Measurements from ENCODE around the gene RNPEPL1.
A peak's percentile ranks its signal among the peaks of the same experiment; 100 is the strongest.
"Not testable (repeated sequence)": the region's sequence is repeated elsewhere in the genome, so short reads cannot be mapped to it uniquely, and the experiment has no call there.

The RNPEPL1 gene

GRCh38 chr2:240528406-240529040 lies 39.8 kb upstream of the RNPEPL1 start:
- ChIA-PET POLR2A (no interaction called here), CTCF (interaction anchor here (2.1 kb wide), 1 partner anchor 15 kb away, joined by 13 read pairs; no protein-coding TSS in a partner anchor)
- peak; percentile 17 for DNase-seq (ENCODE audit: extremely low spot score)
- no peak for TF ChIP-seq CTCF (IDR thresholded peaks at IDR 0.05; ENCODE audit: control extremely low read depth, extremely low read depth, low read depth, missing control alignments)

GRCh38 chr2:240529344-240529999 lies 38.8 kb upstream of the RNPEPL1 start:
- POLR2A ChIA-PET: no interaction called here
- CTCF ChIA-PET: interaction anchor here (2.1 kb wide), 1 partner anchor 16 kb away, joined by 13 read pairs; no protein-coding TSS in a partner anchor

GRCh38 chr2:240530181-240530580 lies 38.1 kb upstream of the RNPEPL1 start:
- TF ChIP-seq CTCF (IDR thresholded peaks at IDR 0.05; ENCODE audit: control extremely low read depth, extremely low read depth, low read depth, missing control alignments): no peak
- no peak for DNase-seq (ENCODE audit: extremely low spot score)
- POLR2A ChIA-PET: no interaction called here
- CTCF ChIA-PET: interaction anchor here (4.2 kb wide), 1 partner anchor 16 kb away, joined by 14 read pairs; no protein-coding TSS in a partner anchor

More at GRCh38 chr2:240529344-240529999, 38.8 kb upstream of the RNPEPL1 start:
- DNase-seq (ENCODE audit: extremely low spot score): no peak
- no peak for TF ChIP-seq CTCF (IDR thresholded peaks at IDR 0.05; ENCODE audit: control extremely low read depth, extremely low read depth, low read depth, missing control alignments)

- ChIA-PET CTCF (interaction anchor here (4.2 kb wide), 1 partner anchor 17 kb away, joined by 14 read pairs; no protein-coding TSS in a partner anchor), POLR2A (no interaction called here)
- TF ChIP-seq CTCF (IDR thresholded peaks at IDR 0.05; ENCODE audit: control extremely low read depth, extremely low read depth, low read depth, missing control alignments): no peak
- DNase-seq (ENCODE audit: extremely low spot score): no peak
Observed at GRCh38 chr2:240531038-240531437, 37.2 kb upstream of the RNPEPL1 start.

- ChIA-PET POLR2A (no interaction called here), CTCF (interaction anchor here (1.3 to 4.2 kb wide), 2 partner anchors 18 to 33 kb away, joined by 5 to 14 read pairs; no protein-coding TSS in a partner anchor)
- DNase-seq (ENCODE audit: extremely low spot score): no peak
- TF ChIP-seq CTCF (IDR thresholded peaks at IDR 0.05; ENCODE audit: control extremely low read depth, extremely low read depth, low read depth, missing control alignments): no peak
Observed at GRCh38 chr2:240532031-240532775, 36.1 kb upstream of the RNPEPL1 start.

GRCh38 chr2:240538031-240538780 lies 30.1 kb upstream of the RNPEPL1 start:
- no peak for DNase-seq (ENCODE audit: extremely low spot score)
- CTCF ChIA-PET: interaction anchor here (2.4 kb wide), 1 partner anchor 24 kb away, joined by 7 read pairs; no protein-coding TSS in a partner anchor
- POLR2A ChIA-PET: no interaction called here
- no peak for TF ChIP-seq CTCF (IDR thresholded peaks at IDR 0.05; ENCODE audit: control extremely low read depth, extremely low read depth, low read depth, missing control alignments)

GRCh38 chr2:240539101-240539500 lies 29.2 kb upstream of the RNPEPL1 start:
- POLR2A ChIA-PET; DNase-seq (ENCODE audit: extremely low spot score): not testable (repeated sequence)
- CTCF ChIA-PET: interaction anchor here (0.9 to 2.4 kb wide), 2 partner anchors 25 to 26 kb away, joined by 3 to 7 read pairs; no protein-coding TSS in a partner anchor
